Aorta (tissue), 5 donors: ENCODE measurements around the gene FAM217B. TPM values are rescaled to one million over a fixed set of nuclear protein-coding genes. Genes with fewer than 3 reads are reported as not detected.

ENCODE experiments used
- ATAC-seq: fragments of 200-7000 bp; cut with Tn5 transposase; one replicate; pipeline ENCODE4 v1.9.1; 2022; ENCODE audit warnings: moderate library complexity; ENCODE audit not compliant: low FRiP score
- DNase-seq, 2 donors: peaks; one replicate each; pipeline ENCODE4 v3.0.0-alpha.2; 2020
- H3K27ac ChIP-seq, 2 donors: one replicate each; pipeline ENCODE4 v1.5.1; 2013; ENCODE audit warnings: low read length in 2 of 2, mild to moderate bottlenecking in 2 of 2, moderate library complexity in 2 of 2, control low read depth in 1 of 2, inconsistent platforms in 1 of 2, low read depth in 1 of 2
- H3K27me3 ChIP-seq, 2 donors: one replicate each; pipeline ENCODE4 v1.6.1; 2013; ENCODE audit warnings: control low read depth in 1 of 2, low read length in 1 of 2, mild to moderate bottlenecking in 1 of 2, moderate library complexity in 1 of 2; ENCODE audit not compliant: insufficient read depth in 2 of 2, control insufficient read depth in 1 of 2
- H3K36me3 ChIP-seq, 2 donors: one replicate each; pipeline ENCODE4 v1.6.1; 2013; ENCODE audit warnings: control low read depth in 1 of 2, low read length in 1 of 2, mild to moderate bottlenecking in 1 of 2; ENCODE audit not compliant: insufficient read depth in 2 of 2, control insufficient read depth in 1 of 2
- H3K4me1 ChIP-seq, 2 donors: one replicate each; pipeline ENCODE4 v1.6.1; 2013; ENCODE audit warnings: low read length in 2 of 2, control low read depth in 1 of 2, mild to moderate bottlenecking in 1 of 2, moderate library complexity in 1 of 2; ENCODE audit not compliant: insufficient read depth in 2 of 2, control insufficient read depth in 1 of 2
- H3K4me3 ChIP-seq, 2 donors: one replicate each; pipeline ENCODE4 v1.5.1; 2013; ENCODE audit warnings: low read length in 2 of 2, control low read depth in 1 of 2, mild to moderate bottlenecking in 1 of 2
- H3K9me3 ChIP-seq: one replicate; pipeline ENCODE4 v1.6.1; 2013; ENCODE audit warnings: mild to moderate bottlenecking, low read length; ENCODE audit not compliant: control insufficient read depth
- WGBS, 2 donors: extraction: QIAGEN DNeasy Blood & Tissue Kit; methylation state at CpG; one replicate each; pipeline ENCODE4 v1.1.7; 2013; 5-methylcytosine and 5-hydroxymethylcytosine counted together
- intact Hi-C, 2 donors: fragments of 100-400 bp; cut with DNase I; formaldehyde crosslinking; loops; one replicate each; pipeline versions ENCODE4 v1.14.2 to v1.15.0; 2022
- polyA plus RNA-seq, 2 donors: library from polyadenylated mRNA; stranded (reverse); fragments of 200-250 nt; gene quantifications; one replicate each; pipeline ENCODE4 v1.2.3, GENCODE V29; 2013
- total RNA-seq, 2 donors: library from RNA; stranded (reverse); fragmentation: NEBNext Ultra II Directional; extraction: Animal tissue kit (Norgen Biotek cat#: 25700); gene quantifications; one replicate each; pipeline ENCODE4 v1.2.1, GENCODE V29; 2021
- donor health status: healthy with polysubstance abuse.
- donor health status: Bipolar disorder and iron deficiency.
- donor health status: DM: no; HTN: no; CAD: no.
- donor health status: DM: no; HTN: no; CAD: no.
- donor health status: DM: yes; HTN: yes; CAD: no.

Gene FAM217B
- total and polyA plus RNA-seq, 4 donors = 5.4 to 16.6 (median 7.2) TPM

GRCh38 chr20:59996108-59996507 lies 55.9 kb downstream of the FAM217B start:
- Histone ChIP-seq H3K36me3 (no peaks in the 10 kb centered on the region), H3K4me1 (no peaks in the 10 kb centered on the region), H3K4me3 (no peak overlapping the region), H3K27me3 (peaks cover 0 to 1% of the 10 kb centered on the region in 2 donors), H3K9me3 (no peaks in the 10 kb centered on the region), H3K27ac (no peak overlapping the region)
- no peak for ATAC-seq
- 79 to 90% methylated on average over 1 of the region's 1 CpG for WGBS, 2 donors
- intact Hi-C loops = no loop called here
- no peak for DNase-seq

GRCh38 chr20:59997896-59998295 lies 57.7 kb downstream of the FAM217B start:
- intact Hi-C loops = no loop called here
- WGBS, 2 donors = 92 to 96% methylated on average over 2 of the region's 2 CpGs
- ATAC-seq (no peak), DNase-seq (no peak)
- Histone ChIP-seq H3K9me3 (no peaks in the 10 kb centered on the region), H3K4me1 (no peaks in the 10 kb centered on the region), H3K4me3 (no peak overlapping the region), H3K27me3 (peaks cover 0 to 1% of the 10 kb centered on the region in 2 donors), H3K36me3 (no peaks in the 10 kb centered on the region), H3K27ac (no peak overlapping the region)

Other genes starting within 250 kb of the FAM217B start
- 1 to 10 TPM; 2.4 to 5.6 TPM for gene SYCP2, start 6.8 kb upstream of the FAM217B start, total RNA-seq
- 1 to 10 TPM in 1 of 2 donors, under 1 TPM in 1; 0.38 to 5.9 TPM for gene SYCP2, start 6.8 kb upstream of the FAM217B start, polyA plus RNA-seq
- 1 to 10 TPM; 8.0 to 8.3 TPM for gene PPP1R3D, start 84 bp upstream of the FAM217B start, total RNA-seq
- 1 to 10 TPM; 2.5 to 4.4 TPM for gene PPP1R3D, start 84 bp upstream of the FAM217B start, polyA plus RNA-seq
- gene CDH26, start 18.0 kb downstream of the FAM217B start, total RNA-seq = 1 to 10 TPM; 2.8 to 4.5 TPM
- 1 to 10 TPM in 1 of 2 donors, not detected in 1; 1.2 TPM for gene CDH26, start 18.0 kb downstream of the FAM217B start, polyA plus RNA-seq